Measurements from ENCODE around the gene SIAH1. TPM values are rescaled to one million over a fixed set of nuclear protein-coding genes. Genes with fewer than 3 reads are reported as not detected.
"Not testable (repeated sequence)": the region's sequence is repeated elsewhere in the genome, so short reads cannot be mapped to it uniquely, and the experiment has no call there.

The SIAH1 gene
- total and polyA plus RNA-seq, 7 donors, result 10.4 to 26.0 (median 16.7) TPM

GRCh38 chr16:48374255-48374654 lies 11.0 kb downstream of the SIAH1 start:
- ATAC-seq (no peak), DNase-seq (no peak)
- H3K9me3 ChIP-seq, result no peaks in the 10 kb centered on the region
- H3K27ac ChIP-seq, result peak overlapping the region; percentile 54
- 49 to 62% (median 54%) methylated on average over 2 of the region's 2 CpGs for WGBS, 3 donors
- intact Hi-C loops (cut with DNase I), result no loop called here
- H3K36me3 ChIP-seq (ENCODE audit: insufficient read depth in 1 of 2, low read depth in 1 of 2), result no peaks in the 10 kb centered on the region
- TF ChIP-seq CTCF (IDR thresholded peaks at IDR 0.05), result no peak
- H3K27me3 ChIP-seq (ENCODE audit: insufficient read depth in 3 of 3, low read length in 2 of 3), result no peaks in the 10 kb centered on the region
- H3K4me1 ChIP-seq, result peaks cover 89% of the 10 kb centered on the region
- H3K4me3 ChIP-seq, result peak overlapping the region; percentile 3

DNA sequence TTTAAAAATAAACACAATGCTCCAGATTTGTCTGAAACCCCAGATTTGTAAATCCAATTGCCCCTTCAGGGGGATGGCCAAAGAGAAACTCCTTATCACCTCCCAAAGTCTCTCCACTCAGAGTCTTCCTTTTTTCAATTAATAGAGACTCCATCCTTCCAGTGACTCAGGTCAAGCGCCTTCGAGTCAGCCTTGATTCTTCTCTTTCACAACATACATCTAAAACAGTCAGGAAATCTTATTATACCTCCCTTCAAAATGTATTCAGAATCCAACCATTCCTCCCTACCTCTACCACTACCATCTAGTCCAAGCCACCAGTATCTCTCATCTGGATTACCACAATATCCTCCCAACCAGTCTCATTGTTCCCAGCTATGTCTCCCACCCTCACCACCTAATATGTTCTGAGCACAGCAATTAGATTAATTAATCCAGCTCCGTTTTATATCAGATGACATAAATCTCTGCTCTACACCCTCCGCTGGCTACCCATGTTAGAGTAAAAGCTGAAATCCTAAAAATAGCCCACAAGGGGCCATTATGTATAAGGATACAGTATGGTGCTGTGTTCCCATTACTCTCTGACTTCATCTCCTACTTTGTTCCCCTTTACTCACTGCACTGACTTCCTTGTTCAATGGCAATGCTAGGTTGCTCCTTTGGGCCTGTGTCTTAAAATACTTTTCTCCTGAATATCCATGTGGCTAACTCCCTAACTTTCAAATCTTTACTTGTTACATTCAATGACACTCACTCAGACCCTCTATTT lies 11.8 kb downstream of the SIAH1 start:
- intact Hi-C loops (cut with DNase I), result no loop called here
- Histone ChIP-seq H3K27ac (peak overlapping the region; percentile 54), H3K36me3 (ENCODE audit: insufficient read depth in 1 of 2, low read depth in 1 of 2) (no peaks in the 10 kb centered on the region), H3K9me3 (no peaks in the 10 kb centered on the region), H3K4me1 (peaks cover 84% of the 10 kb centered on the region), H3K27me3 (ENCODE audit: insufficient read depth in 3 of 3, low read length in 2 of 3) (no peaks in the 10 kb centered on the region), H3K4me3 (peak overlapping the region; percentile 3)
- ATAC-seq (peak; percentile 45 to 65 (median 52)), DNase-seq (no peak)
- no peak for TF ChIP-seq CTCF (IDR thresholded peaks at IDR 0.05)
- WGBS, 3 donors, result 65 to 85% (median 68%) methylated on average over 4 of the region's 4 CpGs

DNA sequence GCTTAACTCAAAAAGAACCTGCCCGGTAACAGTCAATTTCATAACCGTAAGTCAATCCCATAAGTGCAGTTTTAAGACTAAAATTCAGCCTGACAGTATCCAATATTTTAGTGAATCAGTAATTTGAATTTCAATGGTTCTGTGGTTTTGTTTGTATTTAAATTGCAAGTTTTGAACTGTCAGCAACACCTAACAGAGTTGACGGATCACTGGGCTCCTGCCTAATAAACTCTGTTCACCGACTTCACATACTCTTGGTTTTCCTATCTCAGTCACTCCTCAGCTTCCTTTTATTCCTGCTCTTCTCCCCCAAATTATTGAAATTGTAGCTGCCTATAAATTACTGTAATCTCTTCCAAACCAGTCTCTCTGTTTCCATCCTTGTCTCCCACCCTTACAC lies 12.5 kb downstream of the SIAH1 start:
- no peaks in the 10 kb centered on the region for H3K27me3 ChIP-seq (ENCODE audit: insufficient read depth in 3 of 3, low read length in 2 of 3)
- TF ChIP-seq CTCF (IDR thresholded peaks at IDR 0.05), result no peak
- H3K27ac ChIP-seq, result peak overlapping the region; percentile 44
- no peak for ATAC-seq
- H3K9me3 ChIP-seq, result no peaks in the 10 kb centered on the region
- H3K4me3 ChIP-seq, result peak overlapping the region; percentile 13
- DNase-seq, result no peak
- intact Hi-C loops (cut with DNase I), result no loop called here
- peaks cover 84% of the 10 kb centered on the region for H3K4me1 ChIP-seq
- H3K36me3 ChIP-seq (ENCODE audit: insufficient read depth in 1 of 2, low read depth in 1 of 2), result no peaks in the 10 kb centered on the region
- 60 to 86% (median 72%) methylated on average over 4 of the region's 4 CpGs for WGBS, 3 donors

GRCh38 chr16:48371393-48371780 lies 13.8 kb downstream of the SIAH1 start:
- no peak for ATAC-seq
- no peaks in the 10 kb centered on the region for H3K36me3 ChIP-seq (ENCODE audit: insufficient read depth in 1 of 2, low read depth in 1 of 2)

DNA sequence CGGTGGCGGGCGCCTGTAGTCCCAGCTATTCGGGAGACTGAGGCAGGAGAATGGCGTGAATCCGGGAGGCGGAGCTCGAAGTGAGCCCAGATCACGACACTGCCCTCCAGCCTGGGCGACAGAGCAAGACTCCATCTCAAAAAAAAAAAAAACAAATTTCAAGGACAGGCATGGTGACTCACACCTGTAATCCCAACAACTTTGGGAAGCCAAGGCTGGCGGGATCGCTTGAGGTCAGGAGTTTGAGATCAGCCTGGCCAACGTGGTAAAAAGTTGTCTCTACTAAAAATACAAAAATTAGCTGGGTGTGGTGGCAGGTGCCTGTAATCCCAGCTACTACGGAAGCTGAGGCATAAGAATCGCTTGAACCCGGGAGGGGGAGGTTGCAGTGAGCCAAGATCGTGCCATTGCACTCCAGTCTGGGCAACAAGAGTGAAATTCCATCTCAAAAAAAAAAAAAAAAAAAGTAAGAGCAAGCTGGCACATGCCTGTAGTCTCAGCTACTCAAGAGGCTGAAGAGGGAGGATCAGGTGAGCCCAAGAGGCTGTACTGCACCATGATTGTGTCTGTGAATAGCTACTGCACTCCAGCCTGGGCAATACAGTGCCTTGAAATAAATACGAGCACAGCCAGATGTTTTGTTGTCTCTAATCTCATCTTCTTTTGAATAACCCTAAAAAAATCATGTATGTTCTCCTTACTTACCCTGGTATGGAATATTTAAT lies 14.4 kb downstream of the SIAH1 start:
- H3K27ac ChIP-seq; H3K27me3 ChIP-seq (ENCODE audit: insufficient read depth in 3 of 3, low read length in 2 of 3); intact Hi-C loops (cut with DNase I); H3K9me3 ChIP-seq; DNase-seq; H3K4me3 ChIP-seq; ATAC-seq; H3K36me3 ChIP-seq (ENCODE audit: insufficient read depth in 1 of 2, low read depth in 1 of 2): not testable (repeated sequence)
- H3K4me1 ChIP-seq, result peaks cover 81% of the 10 kb centered on the region
- WGBS, 3 donors, result 73 to 77% (median 77%) methylated on average over 18 of the region's 18 CpGs

More at GRCh38 chr16:48371393-48371780, 13.8 kb downstream of the SIAH1 start:
- H3K4me3 ChIP-seq, result no peak overlapping the region
- no peak overlapping the region for H3K27ac ChIP-seq
- intact Hi-C loops (cut with DNase I), result no loop called here
- no peak for DNase-seq
- peaks cover 84% of the 10 kb centered on the region for H3K4me1 ChIP-seq
- no peak for TF ChIP-seq CTCF (IDR thresholded peaks at IDR 0.05)
- no peaks in the 10 kb centered on the region for H3K27me3 ChIP-seq (ENCODE audit: insufficient read depth in 3 of 3, low read length in 2 of 3)
- no peaks in the 10 kb centered on the region for H3K9me3 ChIP-seq

Measured in psoas muscle (tissue), 8 donors.